ENCODE results near the gene SIGLEC11.
"Not testable (repeated sequence)": the region's sequence is repeated elsewhere in the genome, so short reads cannot be mapped to it uniquely, and the experiment has no call there.

SIGLEC11 gene

DNA sequence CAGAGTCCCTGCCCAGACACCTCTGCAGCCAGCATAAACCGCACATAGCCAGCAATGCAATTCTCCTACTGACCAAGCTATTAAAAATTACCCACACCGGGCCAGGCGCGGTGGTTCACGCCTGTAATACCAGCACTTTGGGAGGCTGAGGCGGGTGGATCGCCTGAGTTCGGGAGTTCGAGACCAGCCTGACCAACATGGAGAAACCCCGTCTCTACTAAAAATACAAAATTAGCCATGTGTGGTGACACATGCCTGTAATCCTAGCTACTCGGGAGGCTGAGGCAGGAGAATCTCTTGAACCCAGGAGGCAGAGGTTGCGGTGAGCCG is 36.1 kb downstream of the SIGLEC11 start:
- DNase-seq: not testable (repeated sequence)

DNA sequence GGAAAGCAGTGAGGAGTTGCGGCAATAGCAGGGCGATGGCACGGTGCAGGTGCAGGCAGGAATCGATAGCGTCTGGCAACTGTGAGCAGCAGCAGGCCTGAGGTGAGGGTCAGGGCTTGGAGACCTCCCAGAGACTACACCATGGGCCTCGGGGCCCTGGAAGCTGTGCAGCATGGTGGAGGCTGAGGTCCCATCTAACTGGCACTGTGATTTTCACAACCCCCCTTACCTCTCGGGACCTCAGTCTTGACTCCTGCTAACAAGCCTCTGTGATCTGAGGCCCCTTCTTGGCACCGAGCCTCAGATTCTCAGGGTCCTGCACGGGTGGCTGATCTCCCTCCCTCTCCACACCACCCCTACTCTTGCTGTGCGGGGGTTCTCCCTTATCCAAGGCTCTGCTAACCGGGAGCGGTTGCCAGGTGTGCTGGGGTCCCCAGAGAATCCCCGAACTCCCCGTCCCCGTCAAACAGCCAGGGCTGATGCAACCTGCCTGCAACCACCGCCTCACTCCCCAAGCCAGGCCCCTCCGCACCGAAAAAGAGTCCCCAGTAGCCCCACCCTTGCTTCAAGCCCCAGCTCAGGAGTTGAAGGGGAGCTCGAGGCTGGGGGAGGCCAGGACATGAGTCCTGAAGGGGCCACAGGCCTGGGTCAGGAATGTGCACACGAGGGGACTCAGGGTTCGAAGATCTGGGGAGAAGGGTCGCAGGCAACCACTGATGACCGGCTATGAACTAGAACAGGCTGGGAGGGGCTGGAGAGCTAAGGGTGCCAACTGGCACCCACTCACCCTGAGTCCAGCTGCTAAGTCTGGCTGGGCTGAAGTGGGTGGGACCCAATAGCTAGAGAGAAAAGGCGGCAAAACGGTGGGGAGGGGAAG is 36.7 kb downstream of the SIGLEC11 start:
- DNase-seq: no peak

DNA sequence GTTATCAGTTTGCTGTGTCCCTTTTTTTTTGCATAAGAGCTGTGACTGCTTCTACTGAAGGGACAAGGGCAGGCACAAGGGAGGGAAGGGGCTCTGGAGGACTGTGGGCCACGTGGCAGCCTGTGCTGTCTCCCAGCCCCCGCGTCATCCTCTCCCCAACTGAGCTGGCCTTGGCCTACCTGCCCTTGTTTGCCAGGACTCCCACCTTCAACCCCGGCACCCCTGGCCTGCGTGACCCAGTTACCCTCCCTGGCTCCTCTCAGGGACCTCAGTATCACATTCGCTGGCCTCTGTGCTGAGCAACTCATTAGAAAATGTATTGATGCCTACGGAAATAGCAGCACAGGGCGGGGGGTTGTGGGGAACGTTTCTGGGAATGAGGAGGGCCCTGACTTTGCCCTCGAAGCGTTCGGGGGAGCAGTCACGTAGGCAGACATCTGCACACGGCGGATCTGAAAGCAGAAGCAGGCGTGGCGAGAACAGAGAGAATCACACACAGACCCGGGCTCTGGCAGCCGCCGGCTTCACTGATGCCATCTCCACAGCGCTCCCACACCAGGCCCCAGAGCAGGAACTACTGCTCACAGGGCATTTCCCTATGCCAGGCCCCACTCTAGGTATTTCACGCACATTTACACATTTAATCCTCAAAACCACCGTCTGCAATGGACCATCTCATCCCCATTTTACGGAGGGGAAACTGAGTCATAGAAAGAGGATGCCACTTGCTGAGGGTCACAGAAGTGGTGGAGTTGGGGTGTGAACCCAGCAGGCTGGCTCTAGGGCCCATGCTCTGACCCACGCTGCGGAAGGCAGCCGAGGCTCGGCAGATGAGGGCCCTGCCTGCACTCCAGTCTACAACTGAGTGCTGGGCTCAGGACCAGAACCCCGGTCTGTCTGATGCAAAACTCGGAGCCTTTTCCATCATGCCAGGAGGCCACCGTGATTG is 37.6 kb downstream of the SIGLEC11 start:
- DNase-seq: no peak

- DNase-seq: no peak
Measured at GRCh38 chr19:49921871-49922795, 38.8 kb downstream of the SIGLEC11 start.

GRCh38 chr19:49920624-49921363 is 40.2 kb downstream of the SIGLEC11 start:
- DNase-seq: no peak

DNA sequence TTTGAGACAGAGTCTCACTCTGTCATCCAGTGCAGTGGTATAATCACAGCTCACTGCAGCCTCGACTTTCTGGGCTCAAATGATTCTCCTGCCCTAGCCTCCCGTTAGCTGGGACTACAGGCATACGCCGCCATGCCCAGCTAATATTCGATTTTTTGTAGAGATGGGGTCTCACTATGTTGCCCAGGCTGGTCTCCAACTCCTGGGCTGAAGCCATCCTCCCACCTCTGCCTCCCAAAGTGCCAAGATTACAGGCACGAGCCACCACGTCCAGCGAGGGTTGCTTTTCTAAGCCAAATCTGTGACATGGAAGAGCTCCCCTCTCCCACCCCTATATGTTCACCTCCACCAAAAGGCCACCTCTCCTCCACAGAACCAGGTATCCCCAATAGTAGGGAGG is 42.9 kb downstream of the SIGLEC11 start:
- DNase-seq: no peak

DNA sequence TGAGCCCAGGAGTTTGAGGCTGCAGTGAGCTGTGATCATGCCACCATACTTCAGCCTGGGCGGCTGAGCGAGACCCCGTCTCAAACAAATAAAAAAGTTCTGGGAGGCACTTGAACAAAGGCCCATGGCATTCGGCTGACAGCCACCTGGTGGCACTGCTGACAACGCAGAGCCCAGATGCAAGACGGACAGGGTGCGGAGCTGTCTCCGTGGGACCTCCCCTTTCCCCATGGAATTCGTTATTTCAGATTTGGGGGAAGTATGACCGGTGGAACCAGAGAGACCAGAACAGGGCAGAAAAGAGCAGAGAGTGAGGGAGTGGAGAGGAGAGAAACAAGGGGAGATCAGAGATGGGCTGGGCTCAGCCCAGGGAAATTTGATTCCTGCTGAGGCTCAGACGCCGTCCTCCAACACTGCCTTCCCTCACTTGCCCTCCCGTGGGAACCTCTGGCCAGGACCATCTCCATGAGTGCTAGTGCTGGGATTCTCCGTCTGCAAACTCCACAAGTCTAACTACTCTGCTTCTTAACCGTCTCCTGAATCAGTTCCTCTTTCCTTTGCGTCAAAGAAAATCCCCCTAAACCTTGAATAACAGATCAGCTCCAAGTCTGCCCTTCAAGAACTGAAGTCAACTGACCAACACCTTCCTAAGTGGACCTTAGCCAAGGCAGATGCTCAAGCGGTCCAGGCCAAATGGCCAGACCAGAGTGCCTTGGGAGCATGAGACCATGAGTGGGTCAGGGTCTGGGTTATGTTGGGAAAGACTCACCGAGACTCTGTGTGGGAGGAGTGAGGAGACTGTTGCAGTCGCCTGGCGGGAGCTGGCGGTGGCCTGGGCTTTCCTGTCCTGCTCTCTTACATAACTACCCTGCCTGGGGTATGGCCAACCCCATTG is 43.9 kb downstream of the SIGLEC11 start:
- DNase-seq: no peak

DNA sequence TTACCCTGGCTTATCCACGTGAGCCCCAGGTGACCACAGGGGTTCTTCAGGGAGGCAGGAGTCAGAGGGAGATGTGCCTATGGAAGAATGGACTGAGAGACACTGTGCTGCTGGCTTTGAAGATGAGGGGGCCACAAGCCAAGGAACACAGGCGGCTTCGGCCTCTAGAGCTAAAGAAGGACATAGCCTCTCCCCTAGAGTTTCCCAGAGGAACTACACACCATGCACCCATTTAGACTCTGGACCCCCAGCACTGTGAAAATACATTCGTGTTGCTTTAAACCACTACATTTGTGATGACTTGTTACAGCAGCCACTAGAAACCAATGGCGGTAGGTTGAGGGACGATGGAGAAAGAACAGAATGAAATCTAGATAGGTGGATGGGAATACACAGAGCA is 45.7 kb downstream of the SIGLEC11 start:
- no peak for DNase-seq

GRCh38 chr19:49913720-49914119 is 47.3 kb downstream of the SIGLEC11 start:
- DNase-seq: no peak

DNA sequence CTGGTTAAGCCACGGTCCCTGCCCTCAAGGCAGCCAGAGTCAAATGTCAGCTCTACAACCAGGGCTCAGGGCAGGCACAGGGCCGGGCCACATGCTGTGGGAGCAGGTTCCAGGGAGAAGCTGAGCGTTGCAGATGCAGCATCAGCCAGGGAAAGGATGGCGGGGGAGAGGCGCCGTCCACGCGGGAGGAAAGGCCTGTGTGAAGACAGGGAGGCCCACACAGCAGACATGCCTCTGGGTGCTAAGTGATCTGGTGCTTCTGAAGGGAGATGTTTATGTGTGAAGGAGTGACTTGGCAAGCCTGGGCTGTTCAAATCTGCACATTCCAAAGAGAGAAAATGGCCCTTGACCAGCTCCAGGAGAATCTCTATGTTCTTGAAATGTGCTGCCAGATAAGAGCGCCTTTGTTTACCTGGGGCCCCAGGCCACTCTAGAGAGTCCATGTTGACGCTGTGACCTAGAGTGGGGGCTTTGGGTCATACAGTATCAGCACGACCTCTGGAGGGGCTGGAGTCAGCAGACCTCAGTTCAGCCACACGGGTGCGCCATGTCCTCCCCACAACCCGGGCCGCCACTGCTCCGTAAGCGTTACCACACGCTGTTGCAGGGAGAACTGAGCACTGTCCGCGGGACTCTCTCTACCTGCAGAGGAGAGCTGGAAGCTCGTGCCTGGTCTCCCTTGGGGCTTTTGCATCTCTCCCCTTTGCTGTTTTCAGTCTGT is 47.8 kb downstream of the SIGLEC11 start:
- DNase-seq: no peak

- no peak for DNase-seq
Measured at GRCh38 chr19:49911381-49912145, 49.4 kb downstream of the SIGLEC11 start.

GRCh38 chr19:49910179-49910578 is 50.8 kb downstream of the SIGLEC11 start:
- no peak for DNase-seq

DNA sequence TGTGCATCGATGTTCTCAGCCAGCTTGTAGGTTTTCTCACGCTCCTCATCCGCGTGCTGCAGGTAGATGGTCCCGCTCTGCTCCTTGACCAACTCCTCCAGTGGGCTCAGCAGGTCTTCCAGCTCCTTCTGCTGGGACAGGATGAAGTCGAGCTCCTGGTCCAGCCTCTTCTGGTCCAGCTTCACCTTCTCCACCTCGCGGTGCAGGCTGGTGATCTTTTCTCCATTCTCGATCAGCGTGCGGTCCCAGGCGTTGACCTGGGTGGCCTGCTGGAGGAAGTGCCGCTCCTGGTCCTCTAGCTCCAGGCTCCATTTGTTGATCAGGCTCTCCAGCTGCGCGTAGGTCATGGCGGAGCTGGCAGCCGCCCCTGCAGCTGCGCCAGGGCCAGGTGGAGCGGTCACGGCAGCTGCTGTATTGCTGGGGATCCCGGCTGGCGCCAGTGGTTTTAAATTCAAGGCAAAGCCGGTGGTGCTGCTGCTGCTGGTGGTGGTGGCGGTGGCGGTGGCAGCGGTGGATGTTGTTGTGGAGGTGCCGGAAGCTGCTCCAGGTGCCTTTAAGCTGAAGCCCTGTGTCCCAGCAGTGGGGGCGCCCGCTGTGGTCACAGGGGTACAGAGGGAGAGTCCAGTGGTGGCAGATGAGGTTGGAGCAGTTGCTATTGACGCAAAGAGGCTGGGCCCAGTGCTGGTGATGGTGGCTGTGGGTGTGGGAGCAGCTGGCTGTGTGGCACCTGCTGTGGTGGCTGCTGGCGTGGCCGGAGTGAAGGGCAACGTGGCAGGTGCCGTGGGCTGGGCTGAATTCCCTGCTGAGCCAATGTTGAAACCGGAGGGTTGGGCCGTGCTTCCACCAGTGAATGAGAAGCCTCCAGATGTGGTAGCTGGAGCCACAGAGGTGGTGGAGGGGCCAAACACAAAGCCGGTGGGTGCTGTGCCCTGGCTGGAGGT is 52.2 kb downstream of the SIGLEC11 start:
- DNase-seq: no peak

DNA sequence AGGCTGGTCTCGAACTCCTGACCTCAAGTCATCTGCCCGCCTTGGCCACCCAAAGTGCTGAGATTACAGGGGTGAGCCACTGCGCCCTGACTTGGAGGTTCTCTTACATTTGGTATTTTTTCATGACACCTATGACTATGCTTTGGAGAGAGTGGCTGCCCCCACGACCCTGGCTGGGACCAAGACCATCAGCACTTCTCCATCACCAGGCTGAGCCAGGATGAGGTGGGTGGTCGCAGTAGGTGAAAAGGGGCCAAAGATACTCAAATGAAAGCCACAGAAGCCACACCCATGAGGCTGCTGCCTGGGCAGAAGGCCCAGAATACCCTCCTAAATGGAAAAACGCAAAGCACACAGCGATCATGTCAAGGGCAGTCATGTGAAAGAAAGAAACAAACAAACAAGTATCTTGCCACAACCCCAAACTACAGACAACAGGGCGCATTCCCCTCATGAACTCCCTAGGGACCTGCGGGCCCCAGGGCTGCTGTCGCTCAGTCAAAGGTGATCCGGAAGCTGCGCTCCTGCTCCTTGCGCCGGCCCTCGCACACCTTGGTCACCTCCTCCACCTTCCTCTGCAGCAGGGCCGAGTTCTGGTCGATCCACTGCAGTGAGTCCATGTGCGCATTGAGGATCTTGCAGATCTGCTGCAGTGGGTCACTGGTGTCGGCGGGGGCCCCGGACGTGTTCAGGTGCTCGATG is 53.1 kb downstream of the SIGLEC11 start:
- no peak for DNase-seq

DNA sequence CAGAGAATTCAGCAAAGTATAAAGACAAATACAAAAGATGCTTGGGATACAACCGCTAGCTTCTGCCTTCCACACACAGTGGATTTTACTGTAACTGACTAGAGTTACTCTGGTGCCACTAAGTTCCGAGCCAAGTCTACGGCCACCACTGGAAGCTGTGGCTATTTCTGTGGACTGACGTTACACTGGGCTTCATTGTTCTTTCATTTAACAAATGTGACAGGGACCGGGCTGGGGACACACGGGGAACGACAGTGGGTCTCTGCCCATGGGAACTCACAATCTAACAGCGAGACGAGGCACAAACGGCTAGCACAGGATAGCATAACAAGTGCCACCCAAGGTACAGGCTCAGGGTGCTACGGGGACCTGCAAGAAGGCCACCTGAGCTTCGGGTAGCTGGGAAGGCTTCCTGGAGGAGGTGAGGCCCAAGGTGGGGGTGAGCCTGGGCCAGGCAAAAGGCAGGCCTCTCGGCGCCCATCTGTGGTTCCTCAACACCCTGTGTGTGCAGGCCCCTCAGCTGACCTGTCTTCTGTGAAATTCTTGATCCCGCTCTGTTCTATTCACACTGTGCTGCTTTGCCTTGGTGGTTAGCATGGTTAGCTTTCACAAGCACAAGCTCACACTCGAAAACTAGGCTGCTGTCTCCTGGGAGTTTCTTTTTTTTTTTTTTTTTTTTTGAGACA is 54.0 kb downstream of the SIGLEC11 start:
- DNase-seq: no peak

GRCh38 chr19:49904136-49904535 is 56.8 kb downstream of the SIGLEC11 start:
- no peak for DNase-seq
